PFSK-1 (cell line): ENCODE measurements around the gene SLC66A2.

ENCODE experiments used
- FOXP2 ChIP-seq: optimal IDR thresholded peaks from 2 replicates; pipeline ENCODE3; 2011; ENCODE audit warnings: borderline replicate concordance, control low read depth, inconsistent platforms; ENCODE audit not compliant: insufficient read depth; ENCODE audit errors: extremely low read length, extremely low read depth
- POLR2AphosphoS5 ChIP-seq: IDR thresholded peaks from 2 replicates; pipeline ENCODE4 v1.6.1; 2012; ENCODE audit warnings: low read depth, mild to moderate bottlenecking, control low read depth, low read length, moderate library complexity
- REST ChIP-seq, 2 experiments: IDR thresholded peaks; 2 replicates each; pipeline versions ENCODE4 v1.6.1 to v1.8.0; 2011 to 2012; ENCODE audit warnings: low read depth in 2 of 2, low read length in 2 of 2, control low read depth in 1 of 2, inconsistent platforms in 1 of 2, mild to moderate bottlenecking in 1 of 2, moderate library complexity in 1 of 2; ENCODE audit not compliant: insufficient read depth in 1 of 2
- SIN3A ChIP-seq: IDR thresholded peaks from 2 replicates; pipeline ENCODE4 v1.6.1; 2012; ENCODE audit warnings: mild to moderate bottlenecking, low read length, moderate library complexity, borderline replicate concordance; ENCODE audit not compliant: insufficient read depth
- TAF1 ChIP-seq: IDR thresholded peaks from 2 replicates; pipeline ENCODE4 v1.6.1; 2012; ENCODE audit warnings: low read length, control low read depth, borderline replicate concordance; ENCODE audit not compliant: insufficient read depth

The SLC66A2 gene

GRCh38 chr18:79942786-79943607 lies 8.5 kb downstream of the SLC66A2 start:
- TF ChIP-seq TAF1 (no peak), SIN3A (no peak), POLR2AphosphoS5 (no peak), REST (IDR thresholded peaks at IDR 0.05; ENCODE audit: insufficient read depth in 1 of 2, low read depth in 2 of 2, low read length in 2 of 2) (no peak), FOXP2 (no peak)

DNA sequence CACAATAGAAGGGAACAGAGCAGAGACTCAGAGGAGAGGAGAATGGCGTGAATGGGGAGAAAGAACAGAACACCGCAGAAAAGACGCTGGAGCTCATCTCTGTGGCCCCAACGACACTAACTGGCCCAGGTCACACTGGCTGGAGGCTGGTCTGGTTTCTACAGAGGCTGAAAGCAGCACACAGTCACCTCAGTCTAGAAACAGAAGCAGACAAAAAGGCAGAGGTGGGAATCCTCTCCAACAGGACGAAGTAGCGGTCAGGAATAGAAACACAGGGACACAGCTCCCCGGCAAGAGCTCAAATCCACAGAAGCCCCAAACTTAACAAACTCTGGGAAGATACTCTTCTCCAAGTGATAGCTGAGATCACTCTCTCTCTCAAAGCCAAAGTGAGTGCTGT lies 9.2 kb downstream of the SLC66A2 start:
- TF ChIP-seq REST (IDR thresholded peaks at IDR 0.05; ENCODE audit: insufficient read depth in 1 of 2, low read depth in 2 of 2, low read length in 2 of 2) (no peak), TAF1 (no peak), FOXP2 (no peak), SIN3A (no peak), POLR2AphosphoS5 (no peak)

GRCh38 chr18:79941473-79942119 lies 9.9 kb downstream of the SLC66A2 start:
- TF ChIP-seq REST (IDR thresholded peaks at IDR 0.05; ENCODE audit: insufficient read depth in 1 of 2, low read depth in 2 of 2, low read length in 2 of 2) (no peak), FOXP2 (no peak), SIN3A (no peak), POLR2AphosphoS5 (no peak), TAF1 (no peak)

DNA sequence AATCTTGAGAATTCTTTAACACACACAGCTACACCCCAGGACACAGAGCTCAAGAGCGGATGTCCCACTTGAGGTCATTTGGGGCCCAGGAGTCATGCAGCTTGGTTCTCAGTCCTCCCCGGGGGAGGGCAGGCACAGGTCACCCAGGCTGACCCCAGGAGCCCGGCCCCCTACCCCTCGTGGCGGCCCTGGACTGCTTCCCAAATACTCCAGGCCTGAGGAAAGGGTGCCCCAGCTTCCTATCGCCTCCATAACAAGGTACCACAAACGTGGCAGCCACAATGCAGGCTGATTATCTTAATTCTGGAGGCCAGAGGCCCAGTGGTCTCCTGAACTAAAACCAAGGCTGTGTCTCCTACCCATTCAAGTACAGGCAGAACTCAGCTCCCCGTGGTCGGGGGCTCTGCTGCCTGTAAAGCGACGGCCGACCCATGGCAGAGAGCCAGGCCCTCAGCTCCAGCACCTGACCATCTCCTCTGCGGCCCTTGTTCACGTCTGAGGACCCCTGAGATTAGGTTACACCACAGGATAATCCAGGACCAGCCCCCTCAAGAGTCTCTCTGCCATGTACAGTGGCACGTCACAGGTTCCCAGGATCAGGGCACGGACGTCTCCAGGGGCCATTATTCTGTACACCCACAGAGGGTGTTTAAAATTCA lies 10.5 kb downstream of the SLC66A2 start:
- TF ChIP-seq SIN3A (no peak), TAF1 (no peak), FOXP2 (no peak), POLR2AphosphoS5 (no peak), REST (IDR thresholded peaks at IDR 0.05; ENCODE audit: insufficient read depth in 1 of 2, low read depth in 2 of 2, low read length in 2 of 2) (no peak)
